SW480 (cell line): ENCODE measurements around the gene OSTN.

Experiments used
- DNase-seq: peaks from one replicate; pipeline ENCODE4 v3.0.0-alpha.2; 2016; ENCODE audit warnings: low spot score

The OSTN gene

DNA sequence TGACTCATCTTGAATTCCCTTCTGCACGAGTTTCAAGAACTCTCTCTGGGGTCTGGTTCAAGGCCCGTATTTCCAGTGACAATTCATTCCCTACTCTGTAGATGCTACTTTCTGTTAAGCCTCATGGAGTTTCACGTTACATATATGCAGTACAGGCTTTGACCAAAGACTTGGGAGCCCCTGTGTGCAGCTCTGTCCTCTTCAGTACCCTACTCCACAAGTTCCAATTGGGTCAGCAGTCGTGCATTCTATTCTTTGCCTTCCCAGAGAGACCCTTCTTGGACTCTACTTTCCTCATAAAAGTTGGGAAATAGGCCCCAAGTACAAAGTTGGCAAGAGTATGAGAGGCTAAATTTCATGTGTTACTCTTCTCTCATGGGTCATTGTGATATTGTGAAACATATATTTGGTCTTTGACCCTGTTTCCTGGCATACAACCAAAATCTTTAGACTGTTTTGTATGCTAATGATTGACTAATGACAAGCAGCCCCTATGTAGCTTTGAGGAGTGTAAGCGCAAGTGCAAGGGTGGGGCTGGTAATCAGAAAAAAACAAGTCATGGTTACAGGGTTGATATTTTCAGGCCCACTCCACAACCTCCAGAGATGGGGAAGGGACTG is 115.2 kb downstream of the OSTN start:
- no peak for DNase-seq
